K562 (cell line): ENCODE data around the gene ZMPSTE24. TPM values are rescaled to one million over a fixed set of nuclear protein-coding genes. Genes with fewer than 3 reads are reported as not detected.
A peak's percentile ranks its signal among the peaks of the same experiment; 100 is the strongest.

Source experiments
- ATAC-seq: fragments of 200-7000 bp; cut with Tn5 transposase; 3 replicates; pipeline ENCODE4 v1.9.1; 2020; ENCODE audit warnings: moderate library complexity
- BruUV-seq: library from RNA; stranded (reverse); fragments of 400-500 nt; replicated peaks from 2 replicates; lab custom pipeline; 2021; lab: Mats Ljungman, UMichigan
- CTCF ChIA-PET: fragments of 300-600 bp; formaldehyde crosslinking; extraction: SDS; loops from one replicate; lab custom pipeline; 2021; ENCODE audit warnings: low intra/inter-chr PET ratio; lab: Yijun Ruan, JAX
- POLR2A ChIA-PET: fragments of 300-600, 350-650 bp; sonication (Branson Sonifier 250); formaldehyde crosslinking; extraction: SDS; loops from one replicate; lab custom pipeline; 2021; ENCODE audit warnings: antibody characterized with exemption, inconsistent platforms; lab: Yijun Ruan, JAX
- DNase-seq, 4 experiments: peaks; one replicate each; pipeline versions ENCODE4 v3.0.0 to v3.0.0-alpha.2; 2011 to 2018; ENCODE audit warnings: low spot score in 3 of 4, mixed read lengths in 3 of 4; ENCODE audit errors: extremely low read depth in 1 of 4
- FAIRE-seq: peaks from 2 replicates; lab custom pipeline; 2011; peaks lifted over from hg19 to GRCh38; lab: Jason Lieb, UNC
- H2AFZ ChIP-seq: 2 replicates; pipeline ENCODE4 v1.6.0; 2011; ENCODE audit warnings: low read depth, low read length, control low read depth, inconsistent platforms
- H3K27ac ChIP-seq: fragments of 200-600 bp; 3 replicates; pipeline ENCODE4 v1.8.0; 2011; ENCODE audit warnings: low read depth, mild to moderate bottlenecking, control low read depth, inconsistent platforms, low read length, moderate library complexity, mixed read lengths; ENCODE audit errors: extremely low read depth
- H3K27me3 ChIP-seq, 2 experiments: fragments of 300-600 bp in 1 of 2; 2 replicates in 1 of 2; 3 replicates in 1 of 2; pipeline versions ENCODE4 v1.6.0 to v1.8.0; 2011; ENCODE audit warnings: inconsistent platforms in 2 of 2, low read length in 2 of 2, mild to moderate bottlenecking in 1 of 2, mixed read lengths in 1 of 2, moderate library complexity in 1 of 2; ENCODE audit not compliant: control insufficient read depth in 2 of 2, insufficient read depth in 2 of 2
- H3K36me3 ChIP-seq: fragments of 300-600 bp; 3 replicates; pipeline ENCODE4 v1.8.0; 2011; ENCODE audit warnings: mild to moderate bottlenecking, low read length, inconsistent platforms; ENCODE audit not compliant: control insufficient read depth, insufficient read depth
- H3K4me1 ChIP-seq, 2 experiments: fragments of 200-600 bp in 1 of 2; replicated peaks in 1 of 2; 2 replicates in 1 of 2; 3 replicates in 1 of 2; pipeline versions ENCODE4 v1.5.1 to v1.8.0; 2011; ENCODE audit warnings: inconsistent platforms in 2 of 2, low read length in 2 of 2, mild to moderate bottlenecking in 1 of 2, mixed read lengths in 1 of 2, moderate library complexity in 1 of 2; ENCODE audit not compliant: control insufficient read depth in 2 of 2, insufficient read depth in 2 of 2
- H3K4me2 ChIP-seq: 2 replicates; pipeline ENCODE4 v1.6.1; 2011; ENCODE audit warnings: low read length, control low read depth, inconsistent platforms, mixed read lengths; ENCODE audit not compliant: insufficient read depth
- H3K4me3 ChIP-seq: fragments of 200-600 bp; sonication (generic), shearing (Covaris generic); 2 replicates; pipeline ENCODE4 v1.5.1; 2016; ENCODE audit warnings: control low read depth, inconsistent platforms
- H3K79me2 ChIP-seq: fragments of 200-600 bp; 3 replicates; pipeline ENCODE4 v1.8.0; 2011; ENCODE audit warnings: low read length, inconsistent platforms; ENCODE audit not compliant: control insufficient read depth, insufficient read depth
- H3K9ac ChIP-seq, 2 experiments: 2 replicates each; pipeline versions ENCODE4 v1.6.0 to v1.6.1; 2011; ENCODE audit warnings: low read depth in 2 of 2, low read length in 2 of 2, control low read depth in 1 of 2, inconsistent platforms in 1 of 2, mild to moderate bottlenecking in 1 of 2, mixed read lengths in 1 of 2; ENCODE audit not compliant: insufficient read depth in 1 of 2
- H3K9me1 ChIP-seq: one replicate; pipeline ENCODE4 v1.6.0; 2011; ENCODE audit warnings: inconsistent platforms, mild to moderate bottlenecking, low read length, moderate library complexity; ENCODE audit not compliant: control insufficient read depth, insufficient read depth
- H3K9me3 ChIP-seq: replicated peaks from 2 replicates; pipeline ENCODE4 v1.5.1; 2011; ENCODE audit warnings: low read depth, low read length, inconsistent platforms; ENCODE audit not compliant: control insufficient read depth, insufficient read depth
- H4K20me1 ChIP-seq: replicated peaks from 2 replicates; pipeline ENCODE4 v1.6.1; 2011; ENCODE audit warnings: low read length, inconsistent platforms, mixed read lengths; ENCODE audit not compliant: control insufficient read depth, insufficient read depth
- ARID2 ChIP-seq: fragments of 450-650 bp; IDR thresholded peaks from 2 replicates; pipeline ENCODE4 v1.6.1; 2017; ENCODE audit warnings: antibody characterized with exemption, mild to moderate bottlenecking
- ATF7 ChIP-seq: fragments of 450-650 bp; IDR thresholded peaks from 2 replicates; pipeline ENCODE4 v1.7.1; 2014; ENCODE audit warnings: mild to moderate bottlenecking, moderate library complexity
- BCL6 ChIP-seq: fragments of 250-450 bp; sonication (Bioruptor Pico); IDR thresholded peaks from 2 replicates; pipeline ENCODE4 v1.4.0; 2020
- CBFA2T2 ChIP-seq: fragments of 450-650 bp; conservative IDR thresholded peaks from 2 replicates; pipeline ENCODE4 v1.6.1; 2017; ENCODE audit warnings: mild to moderate bottlenecking
- FOXJ3 ChIP-seq: sonication (generic); formaldehyde crosslinking; IDR thresholded peaks from 2 replicates; pipeline ENCODE4 v1.4.0; 2020; ENCODE audit warnings: mild to moderate bottlenecking, missing genetic modification reagents
- KHSRP ChIP-seq: fragments of 450-650 bp; IDR thresholded peaks from 2 replicates; pipeline ENCODE4 v1.6.1; 2017
- MAFG ChIP-seq: fragments of 450-650 bp; conservative IDR thresholded peaks from 2 replicates; pipeline ENCODE4 v1.6.1; 2016; ENCODE audit warnings: missing genetic modification characterization, missing compliant biosample characterization
- MEF2A ChIP-seq: IDR thresholded peaks from 2 replicates; pipeline ENCODE4 v1.6.1; 2011; ENCODE audit warnings: low read depth, mild to moderate bottlenecking, low read length, moderate library complexity; ENCODE audit not compliant: control insufficient read depth
- MTA2 ChIP-seq: fragments of 450-650 bp; IDR thresholded peaks from 2 replicates; pipeline ENCODE4 v1.6.1; 2016; ENCODE audit warnings: low read depth
- NR2C1 ChIP-seq, 2 experiments: fragments of 450-650 bp; IDR thresholded peaks; 2 replicates each; pipeline ENCODE4 v1.6.1; 2017; ENCODE audit warnings: mild to moderate bottlenecking in 2 of 2, antibody characterized with exemption in 1 of 2, inconsistent platforms in 1 of 2, missing compliant biosample characterization in 1 of 2, missing genetic modification characterization in 1 of 2
- SPI1 ChIP-seq: IDR thresholded peaks from 2 replicates; pipeline ENCODE4 v1.6.1; 2011; ENCODE audit warnings: low read depth, low read length, control low read depth, borderline replicate concordance
- TAL1 ChIP-seq: fragments of 450-650 bp; IDR thresholded peaks from 2 replicates; pipeline ENCODE4 v1.6.1; 2016; ENCODE audit warnings: mild to moderate bottlenecking
- ZNF696 ChIP-seq: fragments of 250-450 bp; sonication (Bioruptor Pico); conservative IDR thresholded peaks from 2 replicates; pipeline ENCODE4 v1.4.0; 2020; ENCODE audit warnings: mild to moderate bottlenecking, moderate library complexity
- whole genome bisulfite sequencing: fragments of 100-300 bp; shearing (Covaris generic); methylation state at CpG from one replicate; pipeline ENCODE4 v1.1.6; 2016; ENCODE audit warnings: low coverage, mixed read lengths; ENCODE audit not compliant: insufficient coverage; ENCODE audit errors: missing lambda C conversion rate; 5-methylcytosine and 5-hydroxymethylcytosine counted together
- in situ Hi-C: fragments of 300-500 bp; cut with MboI; formaldehyde crosslinking; loops from 4 replicates; pipeline ENCODE4 v1.15.0; 2018; ENCODE audit warnings: inconsistent platforms, mixed read lengths
- intact Hi-C: fragments of 100-400 bp; cut with micrococcal nuclease; formaldehyde crosslinking; loops from 2 replicates; pipeline ENCODE4 v1.14.2; 2022
- polyA plus RNA-seq, 8 experiments: library from polyadenylated mRNA; depleted of rRNA in 4 of 8; stranded (reverse) in 5 of 8; unstranded in 3 of 8; fragments of >200 nt; fragmentation: Nextera tagmentation in 2 of 8; fragmentation: Illumina TruSeq in 1 of 8; extraction: Ambion mirVana in 2 of 8; extraction: Trizol in 1 of 8; gene quantifications; 2 replicates each; pipeline versions ENCODE4 v1.2.1 to v1.2.3, GENCODE V29; 2011 to 2014; ENCODE audit warnings: inconsistent platforms in 1 of 8, missing spikeins in 1 of 8
- total RNA-seq, 7 experiments: library from RNA; depleted of rRNA in 6 of 7; stranded (reverse); fragments of >200 nt in 6 of 7; fragmentation: Illumina TruSeq in 2 of 7; extraction: Trizol in 2 of 7; gene quantifications; 2 replicates each; pipeline versions ENCODE4 v1.2.1 to v1.2.3, GENCODE V29; 2011 to 2021; ENCODE audit warnings: low replicate concordance in 1 of 7
- TF ChIP-seq, protein P1 (sequence below): fragments of 200-800 bp; sonication (Bioruptor generic); IDR thresholded peaks from 2 replicates; pipeline ENCODE4 v1.6.1; 2017; ENCODE audit warnings: missing genetic modification characterization, missing compliant biosample characterization
- TF ChIP-seq, protein P2 (sequence below): sonication (generic); IDR thresholded peaks from 2 replicates; pipeline ENCODE4 v1.6.1; 2016
- TF ChIP-seq, protein P3 (sequence below): fragments of 450-650 bp; IDR thresholded peaks from 2 replicates; pipeline ENCODE4 v1.6.1; 2018; ENCODE audit not compliant: partially characterized antibody

Gene ZMPSTE24
- total and polyA plus RNA-seq, 9 of the 15 experiments (the other 6 are each of a cell fraction or from before 2014, with no cell fraction given): 30.7 to 75.9 (median 64.3) TPM

DNA sequence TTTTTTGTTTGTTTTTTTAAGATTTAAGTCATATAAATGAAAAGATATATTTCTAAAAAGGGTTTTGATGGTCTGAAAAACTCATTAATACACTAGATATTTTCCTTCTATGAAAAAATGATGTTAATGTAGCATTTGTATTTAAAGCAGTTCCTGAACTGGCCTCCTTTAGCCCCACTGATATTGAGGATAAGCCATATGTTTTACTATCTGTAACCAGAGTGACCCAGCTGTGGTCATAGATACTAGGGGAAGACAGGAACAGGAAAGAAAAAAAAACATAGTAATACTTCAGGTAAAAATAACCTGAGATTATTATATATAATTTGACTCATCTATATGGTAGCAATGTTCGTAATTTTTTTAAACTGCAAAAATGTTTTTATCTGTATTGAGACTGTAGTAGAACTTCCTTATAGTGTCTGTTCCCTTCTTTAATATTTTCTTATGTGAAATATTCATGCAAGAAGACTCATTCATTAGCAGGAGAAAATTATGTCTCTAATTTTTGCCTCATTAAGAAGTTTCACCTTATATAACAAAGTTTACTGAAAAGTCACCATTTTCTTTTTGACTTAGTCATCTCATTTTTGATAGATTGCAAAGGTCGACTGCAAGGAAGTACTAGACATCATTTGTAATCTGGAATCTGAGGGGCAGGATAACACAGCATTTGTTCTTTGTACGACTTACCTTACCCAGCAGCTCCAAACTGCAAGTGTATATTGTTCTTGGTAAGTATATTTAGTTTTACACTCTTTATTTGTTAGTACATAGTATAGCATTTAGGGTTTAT lies 35.9 kb upstream of the ZMPSTE24 start:
- Histone ChIP-seq H3K27ac (peak overlapping the region; percentile 77), H3K9ac (peak overlapping the region in 1 of 2 experiments; percentile 57; a peak in 2 of 4 replicates), H3K9me1 (no peaks in the 10 kb centered on the region), H3K36me3 (peaks cover 56% of the 10 kb centered on the region), H3K27me3 (no peaks in the 10 kb centered on the region), H3K9me3 (no peaks in the 10 kb centered on the region; the same call in 1 of the 2 replicates), H4K20me1 (no peaks in the 10 kb centered on the region), H3K4me3 (no peak overlapping the region), H2AFZ (no peak overlapping the region), H3K4me1 (peaks cover 12 to 25% of the 10 kb centered on the region in 2 experiments; a peak in 4 of 5 replicates), H3K4me2 (no peak overlapping the region), H3K79me2 (peaks cover 54% of the 10 kb centered on the region)
- ATAC-seq: peak; percentile 85
- DNase-seq: peak; percentile 73 to 80 (median 78)
- CTCF ChIA-PET: interaction anchor here (0.7 kb wide), 1 partner anchor 93 kb away, joined by 3 read pairs; no protein-coding TSS in a partner anchor
- FAIRE-seq: peak; percentile 69
- no TSS peak for BruUV-seq
- POLR2A ChIA-PET: interaction anchor here (1.0 to 1.2 kb wide), 4 partner anchors 12 to 162 kb away, joined by 3 to 6 read pairs (median 4); partner anchors contain the start of gene ZMPSTE24
- in situ Hi-C loops: no loop called here
- 8% methylated on average over 3 of the region's 3 CpGs for WGBS
- intact Hi-C loops: no loop called here
- TF ChIP-seq, protein P1, sequence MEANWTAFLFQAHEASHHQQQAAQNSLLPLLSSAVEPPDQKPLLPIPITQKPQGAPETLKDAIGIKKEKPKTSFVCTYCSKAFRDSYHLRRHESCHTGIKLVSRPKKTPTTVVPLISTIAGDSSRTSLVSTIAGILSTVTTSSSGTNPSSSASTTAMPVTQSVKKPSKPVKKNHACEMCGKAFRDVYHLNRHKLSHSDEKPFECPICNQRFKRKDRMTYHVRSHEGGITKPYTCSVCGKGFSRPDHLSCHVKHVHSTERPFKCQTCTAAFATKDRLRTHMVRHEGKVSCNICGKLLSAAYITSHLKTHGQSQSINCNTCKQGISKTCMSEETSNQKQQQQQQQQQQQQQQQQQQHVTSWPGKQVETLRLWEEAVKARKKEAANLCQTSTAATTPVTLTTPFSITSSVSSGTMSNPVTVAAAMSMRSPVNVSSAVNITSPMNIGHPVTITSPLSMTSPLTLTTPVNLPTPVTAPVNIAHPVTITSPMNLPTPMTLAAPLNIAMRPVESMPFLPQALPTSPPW (CRISPR knock-in tag): no peak
- TF ChIP-seq MTA2 (peak; percentile 77), MEF2A (no peak), KHSRP (peak; percentile 5; the same call in 1 of the 2 replicates), NR2C1 (IDR thresholded peaks at IDR 0.05) (no peak), NR2C1 (tag; IDR thresholded peaks at IDR 0.05) (no peak), ARID2 (no peak), CBFA2T2 (peak; percentile 89), FOXJ3 (no peak), MAFG (tag) (0 out of 2 replicates have a peak, but pooled peaks have one; percentile 21), ZNF696 (CRISPR knock-in tag) (no peak), SPI1 (no peak), TAL1 (peak; percentile 91), BCL6 (CRISPR knock-in tag) (no peak), ATF7 (no peak)
- TF ChIP-seq, protein P2, sequence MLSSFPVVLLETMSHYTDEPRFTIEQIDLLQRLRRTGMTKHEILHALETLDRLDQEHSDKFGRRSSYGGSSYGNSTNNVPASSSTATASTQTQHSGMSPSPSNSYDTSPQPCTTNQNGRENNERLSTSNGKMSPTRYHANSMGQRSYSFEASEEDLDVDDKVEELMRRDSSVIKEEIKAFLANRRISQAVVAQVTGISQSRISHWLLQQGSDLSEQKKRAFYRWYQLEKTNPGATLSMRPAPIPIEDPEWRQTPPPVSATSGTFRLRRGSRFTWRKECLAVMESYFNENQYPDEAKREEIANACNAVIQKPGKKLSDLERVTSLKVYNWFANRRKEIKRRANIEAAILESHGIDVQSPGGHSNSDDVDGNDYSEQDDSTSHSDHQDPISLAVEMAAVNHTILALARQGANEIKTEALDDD: peak; percentile 69
- TF ChIP-seq, protein P3, sequence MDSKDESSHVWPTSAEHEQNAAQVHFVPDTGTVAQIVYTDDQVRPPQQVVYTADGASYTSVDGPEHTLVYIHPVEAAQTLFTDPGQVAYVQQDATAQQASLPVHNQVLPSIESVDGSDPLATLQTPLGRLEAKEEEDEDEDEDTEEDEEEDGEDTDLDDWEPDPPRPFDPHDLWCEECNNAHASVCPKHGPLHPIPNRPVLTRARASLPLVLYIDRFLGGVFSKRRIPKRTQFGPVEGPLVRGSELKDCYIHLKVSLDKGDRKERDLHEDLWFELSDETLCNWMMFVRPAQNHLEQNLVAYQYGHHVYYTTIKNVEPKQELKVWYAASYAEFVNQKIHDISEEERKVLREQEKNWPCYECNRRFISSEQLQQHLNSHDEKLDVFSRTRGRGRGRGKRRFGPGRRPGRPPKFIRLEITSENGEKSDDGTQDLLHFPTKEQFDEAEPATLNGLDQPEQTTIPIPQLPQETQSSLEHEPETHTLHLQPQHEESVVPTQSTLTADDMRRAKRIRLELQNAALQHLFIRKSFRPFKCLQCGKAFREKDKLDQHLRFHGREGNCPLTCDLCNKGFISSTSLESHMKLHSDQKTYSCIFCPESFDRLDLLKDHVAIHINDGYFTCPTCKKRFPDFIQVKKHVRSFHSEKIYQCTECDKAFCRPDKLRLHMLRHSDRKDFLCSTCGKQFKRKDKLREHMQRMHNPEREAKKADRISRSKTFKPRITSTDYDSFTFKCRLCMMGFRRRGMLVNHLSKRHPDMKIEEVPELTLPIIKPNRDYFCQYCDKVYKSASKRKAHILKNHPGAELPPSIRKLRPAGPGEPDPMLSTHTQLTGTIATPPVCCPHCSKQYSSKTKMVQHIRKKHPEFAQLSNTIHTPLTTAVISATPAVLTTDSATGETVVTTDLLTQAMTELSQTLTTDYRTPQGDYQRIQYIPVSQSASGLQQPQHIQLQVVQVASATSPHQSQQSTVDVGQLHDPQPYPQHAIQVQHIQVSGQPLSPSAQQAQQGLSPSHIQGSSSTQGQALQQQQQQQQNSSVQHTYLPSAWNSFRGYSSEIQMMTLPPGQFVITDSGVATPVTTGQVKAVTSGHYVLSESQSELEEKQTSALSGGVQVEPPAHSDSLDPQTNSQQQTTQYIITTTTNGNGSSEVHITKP: no peak
